ENCODE measurements around the gene ATAD3A.

DNA sequence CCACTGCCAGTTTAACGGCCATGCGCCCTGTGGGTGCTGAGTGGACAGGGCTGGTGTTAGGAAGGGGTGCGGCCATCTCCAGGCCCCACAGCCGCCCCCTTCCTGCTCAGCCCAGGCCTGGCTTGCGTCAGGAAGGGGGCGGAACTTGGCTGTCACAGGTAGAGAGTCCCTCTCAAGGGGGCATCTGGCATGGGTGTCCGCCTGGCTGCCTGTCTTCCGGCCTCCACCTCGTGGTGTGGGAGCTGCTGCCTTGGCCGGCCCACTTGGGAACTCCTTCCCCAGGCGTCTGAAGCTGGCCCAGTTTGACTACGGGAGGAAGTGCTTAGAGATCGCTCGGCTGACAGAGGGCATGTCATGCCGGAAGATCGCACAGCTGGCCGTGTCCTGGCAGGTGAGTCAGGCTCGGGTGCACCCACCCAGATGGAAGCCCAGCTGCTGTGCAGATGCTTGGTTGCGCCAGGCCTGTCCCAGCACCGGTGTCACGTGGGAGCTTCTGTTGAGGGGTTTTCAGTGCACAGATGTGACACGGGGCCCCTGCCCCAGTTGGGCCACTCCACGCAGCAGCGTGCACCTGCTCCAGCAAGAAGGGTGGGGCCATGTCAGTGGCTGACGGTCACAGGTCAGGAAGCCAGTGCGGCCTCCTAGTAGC is 49.5 kb upstream of the ATAD3A start:
- TF ChIP-seq CTCF (conservative IDR thresholded peaks at IDR 0.05; ENCODE audit: low read depth in 2 of 2) (no peak), POLR2AphosphoS5 (IDR thresholded peaks at IDR 0.05; ENCODE audit: low read depth) (no peak), EZH2 (IDR thresholded peaks at IDR 0.05; ENCODE audit: low read depth, unreplicated experiment) (no peak), CREB1 (CRISPR knock-in tag; IDR thresholded peaks at IDR 0.05; ENCODE audit: low read depth) (no peak), REST (IDR thresholded peaks at IDR 0.05; ENCODE audit: unreplicated experiment) (no peak), STAT1 (IDR thresholded peaks at IDR 0.05; ENCODE audit: unreplicated experiment) (no peak), ETS1 (IDR thresholded peaks at IDR 0.05) (no peak), ZNF114 (CRISPR knock-in tag; IDR thresholded peaks at IDR 0.05) (no peak), EZH2phosphoT487 (IDR thresholded peaks at IDR 0.05; ENCODE audit: unreplicated experiment) (no peak), JUNB (IDR thresholded peaks at IDR 0.05; ENCODE audit: unreplicated experiment) (no peak), ZNF462 (CRISPR knock-in tag; IDR thresholded peaks at IDR 0.05) (no peak), NANOG (IDR thresholded peaks at IDR 0.05; ENCODE audit: borderline replicate concordance) (no peak)

Data from GM23338 (cell line).